H7 (cell line): ENCODE data around the gene NKD1. TPM values are rescaled to one million over a fixed set of nuclear protein-coding genes. Genes with fewer than 3 reads are reported as not detected.

Source experiments
- DNase-seq: peaks from one replicate; pipeline ENCODE4 v3.0.0; 2012
- H3K27me3 ChIP-seq: 2 replicates; pipeline ENCODE4 v1.6.0; 2011; ENCODE audit warnings: mild to moderate bottlenecking, low read length; ENCODE audit not compliant: control insufficient read depth, insufficient read depth
- H3K36me3 ChIP-seq: replicated peaks from 2 replicates; pipeline ENCODE4 v1.5.1; 2011; ENCODE audit warnings: low read length; ENCODE audit not compliant: control insufficient read depth, insufficient read depth
- H3K4me3 ChIP-seq: 2 replicates; pipeline ENCODE4 v1.5.1; 2011; ENCODE audit warnings: low read depth, mild to moderate bottlenecking, control low read depth, low read length, moderate library complexity; ENCODE audit not compliant: insufficient read depth
- total RNA-seq: library from RNA; depleted of rRNA; stranded (reverse); fragments of >200 nt; shearing (Covaris generic); gene quantifications from 2 replicates; pipeline ENCODE4 v1.2.3, GENCODE V29; 2014

The NKD1 gene
- total RNA-seq, 1 experiment from 2014 or later: 1.2 TPM

- DNase-seq: no peak
- Histone ChIP-seq H3K36me3 (no peaks in the 10 kb centered on the region), H3K27me3 (no peaks in the 10 kb centered on the region), H3K4me3 (no peak overlapping the region)
Observed at GRCh38 chr16:50609471-50609870, 61.3 kb downstream of the NKD1 start.

- H3K27me3 ChIP-seq: no peaks in the 10 kb centered on the region
- H3K4me3 ChIP-seq: no peak overlapping the region
- H3K36me3 ChIP-seq: no peaks in the 10 kb centered on the region; the same call in 1 of the 2 replicates
- DNase-seq: peak; percentile 89
Observed at GRCh38 chr16:50610331-50611262, 62.4 kb downstream of the NKD1 start.

DNA sequence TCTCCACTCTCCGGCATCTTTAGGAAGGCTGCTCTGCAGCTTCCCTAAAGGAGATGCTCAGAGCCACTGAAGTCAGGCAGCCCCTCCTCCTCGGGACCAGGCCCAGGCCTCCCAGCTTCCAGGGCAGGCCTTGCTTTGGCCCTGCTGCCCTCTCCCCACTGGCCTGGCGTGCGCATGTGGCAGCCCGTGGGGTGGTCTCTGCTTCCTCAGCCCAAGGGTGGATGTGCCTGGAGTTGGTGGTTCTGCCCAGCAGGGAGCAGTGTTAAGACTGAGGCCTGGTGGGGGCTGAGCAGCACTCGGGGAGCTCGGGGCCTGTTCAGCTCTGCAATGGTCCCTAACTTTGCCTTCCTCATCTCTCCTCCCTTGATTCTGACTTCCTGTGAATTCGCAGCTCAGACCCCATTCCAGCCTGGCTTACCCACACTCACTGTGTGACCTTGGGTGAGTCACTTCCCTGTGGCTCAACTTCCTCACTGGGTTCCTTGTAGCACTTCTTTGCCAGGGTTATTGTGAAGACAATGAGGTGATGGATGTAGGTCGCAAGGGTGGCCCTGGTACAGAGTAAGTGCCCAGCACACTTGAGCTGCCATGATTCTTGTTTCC, 63.2 kb downstream of the NKD1 start:
- no peak overlapping the region for H3K4me3 ChIP-seq
- no peaks in the 10 kb centered on the region; the same call in 1 of the 2 replicates for H3K36me3 ChIP-seq
- no peaks in the 10 kb centered on the region for H3K27me3 ChIP-seq
- DNase-seq: peak; percentile 66

DNA sequence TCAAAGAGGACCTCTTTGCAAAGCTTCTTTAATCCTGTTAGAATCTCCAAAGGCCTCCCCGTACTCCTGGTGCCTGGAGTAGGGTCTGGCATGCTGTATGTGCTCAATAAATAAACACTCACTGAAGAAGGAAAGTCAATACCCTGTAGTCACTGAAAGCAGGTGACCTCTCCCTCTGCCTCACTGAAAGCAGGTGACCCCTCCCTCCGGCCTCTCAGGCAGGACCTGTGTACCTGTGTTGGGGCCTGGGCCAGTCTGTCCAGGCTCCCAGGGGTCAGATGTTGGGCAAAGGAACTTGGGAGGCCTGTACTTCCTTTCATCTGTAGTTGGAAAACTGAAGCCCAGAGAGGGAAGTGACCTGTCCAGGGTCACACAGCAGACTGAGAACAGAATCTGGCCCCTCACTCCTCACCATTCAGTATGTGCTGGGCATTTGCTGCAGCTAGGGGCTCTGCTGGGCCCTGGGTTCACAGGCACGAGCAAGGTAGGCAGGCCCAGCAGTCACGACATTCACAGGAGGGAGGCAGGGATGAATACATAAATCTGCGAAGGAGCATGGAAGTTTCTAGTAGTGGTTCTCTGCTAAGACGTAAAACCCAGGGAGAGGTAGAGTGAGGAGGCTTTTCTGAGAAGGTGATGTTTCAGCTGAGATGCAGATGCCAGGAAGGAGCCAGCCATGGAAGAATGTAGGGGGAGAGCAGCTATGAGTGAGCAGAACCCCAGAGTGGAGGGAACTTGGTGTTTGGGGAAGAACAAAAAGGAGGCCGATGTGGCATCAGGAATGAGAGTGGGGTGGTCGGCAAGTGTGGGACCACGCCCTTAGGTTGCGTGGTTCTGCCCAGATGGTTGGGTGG, 64.0 kb downstream of the NKD1 start:
- H3K4me3 ChIP-seq: no peak overlapping the region
- H3K36me3 ChIP-seq: no peaks in the 10 kb centered on the region; the same call in 1 of the 2 replicates
- no peaks in the 10 kb centered on the region for H3K27me3 ChIP-seq
- DNase-seq: no peak

- no peak overlapping the region for H3K4me3 ChIP-seq
- DNase-seq: no peak
Observed at GRCh38 chr16:50612849-50613198, 64.6 kb downstream of the NKD1 start.

GRCh38 chr16:50613281-50613963, 65.2 kb downstream of the NKD1 start:
- no peak overlapping the region for H3K4me3 ChIP-seq
- H3K36me3 ChIP-seq: no peaks in the 10 kb centered on the region; the same call in 1 of the 2 replicates
- H3K27me3 ChIP-seq: no peaks in the 10 kb centered on the region
- DNase-seq: no peak

More at GRCh38 chr16:50612849-50613198, 64.6 kb downstream of the NKD1 start:
- Histone ChIP-seq H3K36me3 (no peaks in the 10 kb centered on the region; the same call in 1 of the 2 replicates), H3K27me3 (no peaks in the 10 kb centered on the region)

GRCh38 chr16:50613964-50614474, 65.8 kb downstream of the NKD1 start:
- Histone ChIP-seq H3K4me3 (no peak overlapping the region), H3K36me3 (no peaks in the 10 kb centered on the region; the same call in 1 of the 2 replicates), H3K27me3 (no peaks in the 10 kb centered on the region)
- no peak for DNase-seq

- Histone ChIP-seq H3K36me3 (no peaks in the 10 kb centered on the region; the same call in 1 of the 2 replicates), H3K4me3 (no peak overlapping the region), H3K27me3 (no peaks in the 10 kb centered on the region)
- DNase-seq: no peak
Observed at GRCh38 chr16:50614955-50615724, 66.9 kb downstream of the NKD1 start.

- no peak for DNase-seq
- H3K27me3 ChIP-seq: no peaks in the 10 kb centered on the region
- no peak overlapping the region for H3K4me3 ChIP-seq
- no peaks in the 10 kb centered on the region; the same call in 1 of the 2 replicates for H3K36me3 ChIP-seq
Observed at GRCh38 chr16:50615891-50616290, 67.7 kb downstream of the NKD1 start.

GRCh38 chr16:50616386-50616785, 68.2 kb downstream of the NKD1 start:
- Histone ChIP-seq H3K4me3 (no peak overlapping the region), H3K36me3 (no peaks in the 10 kb centered on the region; the same call in 1 of the 2 replicates), H3K27me3 (no peaks in the 10 kb centered on the region)
- no peak for DNase-seq

DNA sequence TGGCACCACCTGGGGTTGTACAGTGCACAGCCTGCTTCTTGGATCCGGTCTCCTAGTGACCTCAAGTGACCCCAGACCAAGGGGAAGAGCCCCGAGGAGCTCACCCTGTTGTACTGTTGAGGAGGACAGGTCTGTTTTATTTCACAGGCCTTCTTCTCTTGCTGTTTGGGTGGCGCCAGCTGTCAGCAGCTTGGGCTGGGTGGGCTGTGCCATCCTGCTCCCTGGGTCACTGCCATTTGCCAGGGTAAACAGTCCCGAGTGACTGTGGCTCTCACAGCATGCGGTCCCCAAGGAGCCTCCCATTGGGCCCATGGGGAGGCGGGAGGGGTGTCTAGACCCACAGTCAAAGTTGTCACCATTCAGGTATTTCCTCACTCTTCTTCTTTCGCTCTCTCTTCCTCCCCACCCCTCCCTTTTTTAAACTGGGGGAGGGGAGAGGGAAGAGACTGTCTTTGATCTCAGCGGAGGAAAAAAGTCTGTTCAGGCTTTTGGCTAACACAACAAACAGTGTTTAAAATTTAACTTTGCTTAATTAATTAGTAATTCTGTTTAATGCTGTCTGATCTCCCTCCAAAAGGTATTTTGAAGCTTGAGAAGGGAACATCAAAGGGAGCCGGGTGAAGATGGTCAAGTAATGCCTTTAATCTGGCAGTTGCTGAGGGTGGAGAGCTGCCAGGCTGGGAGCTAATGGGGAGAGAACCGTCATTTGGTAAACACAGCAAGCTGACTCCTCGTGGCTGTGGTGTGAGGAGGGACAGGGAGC, 68.9 kb downstream of the NKD1 start:
- no peaks in the 10 kb centered on the region for H3K27me3 ChIP-seq
- DNase-seq: peak; percentile 69
- H3K36me3 ChIP-seq: no peaks in the 10 kb centered on the region; the same call in 1 of the 2 replicates
- H3K4me3 ChIP-seq: no peak overlapping the region

- Histone ChIP-seq H3K4me3 (no peak overlapping the region), H3K36me3 (no peaks in the 10 kb centered on the region; the same call in 1 of the 2 replicates), H3K27me3 (no peaks in the 10 kb centered on the region)
- DNase-seq: no peak
Observed at GRCh38 chr16:50617646-50618184, 69.5 kb downstream of the NKD1 start.
